SW 1271 (cell line): ENCODE measurements around the gene NIPSNAP2.
"Not testable (repeated sequence)": the region's sequence is repeated elsewhere in the genome, so short reads cannot be mapped to it uniquely, and the experiment has no call there.

Experiments used
- DNase-seq, 2 experiments: peaks; one replicate each; lab custom pipeline; 2025; lab: John Stamatoyannopoulos, UW

Gene NIPSNAP2

DNA sequence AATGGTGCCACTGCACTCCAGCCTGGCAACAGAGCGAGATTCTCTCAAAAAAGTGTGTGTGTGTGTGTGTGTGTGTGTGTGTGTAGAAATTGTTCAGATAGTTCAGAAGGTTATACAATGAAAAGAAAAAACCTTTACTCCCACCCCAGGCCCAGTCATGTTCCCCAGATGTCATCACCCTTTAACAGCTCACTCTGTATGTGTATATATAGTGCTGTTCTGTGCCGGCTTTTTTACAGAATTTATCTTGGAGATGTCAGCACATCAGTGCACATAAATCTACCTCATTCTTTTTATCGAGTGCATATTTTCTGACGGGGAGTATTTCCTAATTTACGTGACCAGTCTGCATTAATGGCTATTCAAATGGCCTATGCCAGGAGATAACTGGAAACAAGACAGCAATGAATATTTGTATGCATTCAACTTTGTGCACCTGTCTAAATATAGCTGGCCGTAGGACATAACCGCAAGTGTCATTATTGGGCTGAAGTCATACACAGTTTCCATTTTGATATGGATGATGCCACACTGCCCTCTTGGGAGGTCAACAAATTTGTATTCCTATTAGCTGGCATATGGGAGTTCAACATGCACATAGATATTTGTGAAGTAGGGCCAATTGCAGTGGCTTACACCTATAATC lies 11.7 kb downstream of the NIPSNAP2 start:
- DNase-seq, result no peak

DNA sequence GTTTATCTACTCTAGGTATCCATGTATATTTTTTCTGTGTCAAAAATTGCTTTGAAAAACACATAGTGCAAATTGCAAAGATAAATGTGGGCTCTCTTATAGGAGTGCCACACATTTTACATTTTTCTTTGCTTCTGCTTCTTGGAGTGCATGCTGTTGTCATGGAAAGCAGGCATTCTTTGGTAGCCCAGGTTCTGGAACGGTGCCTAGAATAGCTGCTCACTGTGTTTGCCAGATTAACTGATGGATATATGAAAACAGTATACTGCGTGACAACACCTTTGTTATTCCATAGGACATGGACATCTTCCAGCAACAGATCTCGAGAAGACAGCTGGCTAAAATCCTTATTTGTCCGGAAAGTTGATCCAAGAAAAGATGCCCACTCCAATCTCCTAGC lies 13.4 kb downstream of the NIPSNAP2 start:
- no peak for DNase-seq

DNA sequence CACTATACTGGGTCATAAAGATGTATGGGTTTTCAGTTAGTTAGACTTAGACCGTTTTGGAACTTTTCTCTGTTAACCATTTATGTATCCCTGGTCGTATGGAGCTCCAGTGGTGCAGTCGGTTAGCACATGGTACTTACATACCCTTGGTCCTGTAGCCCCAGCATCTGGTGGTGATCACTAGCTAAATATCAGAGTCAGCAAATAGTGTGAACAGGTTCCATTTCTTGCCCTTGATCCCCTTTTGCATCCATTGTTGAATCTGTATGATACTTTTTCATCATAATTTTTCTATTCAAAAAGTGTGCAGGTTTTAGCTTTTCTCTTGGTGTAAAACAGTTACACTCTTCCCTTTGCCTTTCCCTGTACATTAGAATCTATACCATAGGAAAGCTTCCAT lies 15.9 kb downstream of the NIPSNAP2 start:
- DNase-seq, result no peak

DNA sequence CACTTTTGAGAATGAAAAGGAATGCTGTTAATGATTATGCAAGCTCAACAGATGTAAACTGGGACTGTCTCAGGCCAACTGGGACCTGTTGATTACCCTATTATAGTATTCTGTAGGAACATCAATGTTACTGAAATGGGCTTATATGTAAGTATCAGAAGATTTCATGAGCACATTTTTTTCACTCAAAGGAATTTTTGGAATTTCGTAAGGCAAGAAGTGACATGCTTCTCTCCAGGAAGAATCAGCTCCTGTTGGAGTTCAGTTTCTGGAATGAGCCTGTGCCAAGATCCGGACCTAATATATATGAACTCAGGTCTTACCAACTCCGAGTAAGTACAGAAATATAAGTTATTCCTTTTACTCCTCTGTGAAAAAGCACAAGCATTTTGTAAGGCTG lies 19.2 kb downstream of the NIPSNAP2 start:
- DNase-seq, result no peak

DNA sequence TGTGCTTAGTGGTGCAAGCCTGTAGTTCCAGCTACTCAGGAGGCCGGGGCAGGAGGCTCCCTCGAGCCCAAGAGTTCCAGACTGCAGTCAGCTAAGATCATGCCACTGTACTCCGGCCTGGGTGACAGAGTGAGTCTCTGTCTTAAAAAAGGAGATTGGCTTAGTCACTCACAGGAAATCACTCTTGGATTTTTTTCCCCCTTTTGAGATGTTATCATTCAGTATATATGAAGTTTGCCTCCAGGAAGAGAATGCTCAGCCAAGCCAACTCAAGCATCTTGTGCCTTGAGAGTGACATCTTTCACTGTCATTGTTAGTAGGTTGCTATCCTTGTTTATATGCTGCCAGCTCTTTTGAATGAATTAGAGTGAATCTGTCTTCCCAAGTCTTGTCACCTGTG lies 28.0 kb downstream of the NIPSNAP2 start:
- DNase-seq, result no peak

DNA sequence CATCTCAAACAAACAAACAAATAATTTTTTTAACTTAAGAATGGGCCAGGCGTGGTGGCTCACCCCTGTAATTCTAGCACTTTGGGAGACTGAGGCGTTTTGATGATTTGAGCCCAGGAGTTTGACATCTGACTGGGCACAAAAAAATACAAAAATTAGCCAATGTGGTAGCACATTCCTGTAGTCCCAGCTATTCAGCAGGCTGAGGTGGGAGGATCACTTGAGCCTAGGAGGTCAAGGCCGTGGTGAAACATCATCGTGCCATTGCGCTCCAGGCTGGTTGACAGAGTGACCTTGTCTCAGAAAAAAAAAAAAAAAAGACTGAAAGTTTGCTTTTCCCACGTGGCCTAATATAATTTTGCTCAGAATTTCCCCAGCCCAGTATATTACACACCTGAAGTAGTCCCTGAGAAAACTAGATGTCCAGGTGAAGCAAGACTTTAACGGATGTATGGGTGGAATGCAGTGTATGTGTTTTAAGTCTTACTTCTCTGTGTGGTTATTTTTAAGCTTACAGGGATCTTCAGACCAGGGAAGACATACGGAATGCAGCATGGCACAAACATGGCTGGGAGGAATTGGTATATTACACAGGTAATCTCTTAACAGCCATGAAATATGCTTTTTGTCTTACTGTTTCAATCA lies 32.6 kb downstream of the NIPSNAP2 start:
- no peak for DNase-seq

DNA sequence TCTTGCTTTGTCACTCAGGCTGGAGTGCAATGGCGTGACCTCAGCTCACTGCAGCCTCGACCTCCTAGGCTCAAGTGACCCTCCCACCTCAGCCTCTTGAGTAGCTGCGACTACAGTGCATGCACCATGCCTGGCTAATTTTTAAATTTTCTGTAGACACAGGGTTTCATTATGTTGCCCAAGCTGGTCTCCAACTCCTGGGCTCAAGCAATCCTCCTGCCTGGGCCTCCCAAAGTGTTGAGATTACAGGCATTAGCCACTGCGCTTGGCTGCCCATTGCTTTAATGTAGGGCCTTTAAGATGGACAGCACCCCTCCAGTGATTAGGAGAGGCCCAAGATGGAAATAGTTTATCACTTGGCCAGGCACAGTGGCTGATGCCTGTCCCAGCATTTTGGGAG lies 39.4 kb downstream of the NIPSNAP2 start:
- DNase-seq, result no peak

DNA sequence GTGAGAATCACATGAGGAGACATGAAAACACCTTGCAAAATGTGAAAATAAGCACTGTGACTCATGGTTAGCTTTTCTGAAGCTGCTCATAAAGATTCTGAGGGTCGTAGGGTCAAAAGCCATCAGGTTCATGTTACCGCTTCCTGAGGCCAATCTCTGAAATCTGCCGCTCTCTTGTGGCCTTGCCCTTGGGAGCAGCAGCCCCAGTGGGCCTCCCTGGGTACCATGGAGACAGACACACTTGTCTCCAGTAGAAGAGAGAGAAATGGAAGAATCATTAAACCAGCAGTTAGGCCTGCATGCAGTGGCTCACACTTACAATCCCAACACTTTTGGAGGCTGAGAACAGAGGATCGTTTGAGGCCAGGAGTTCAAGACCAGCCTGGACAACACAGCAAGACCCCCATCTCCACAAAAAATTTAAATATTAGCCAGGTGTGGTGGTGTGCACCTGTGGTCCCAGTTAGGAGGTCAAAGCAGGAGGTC lies 42.8 kb downstream of the NIPSNAP2 start:
- no peak for DNase-seq

DNA sequence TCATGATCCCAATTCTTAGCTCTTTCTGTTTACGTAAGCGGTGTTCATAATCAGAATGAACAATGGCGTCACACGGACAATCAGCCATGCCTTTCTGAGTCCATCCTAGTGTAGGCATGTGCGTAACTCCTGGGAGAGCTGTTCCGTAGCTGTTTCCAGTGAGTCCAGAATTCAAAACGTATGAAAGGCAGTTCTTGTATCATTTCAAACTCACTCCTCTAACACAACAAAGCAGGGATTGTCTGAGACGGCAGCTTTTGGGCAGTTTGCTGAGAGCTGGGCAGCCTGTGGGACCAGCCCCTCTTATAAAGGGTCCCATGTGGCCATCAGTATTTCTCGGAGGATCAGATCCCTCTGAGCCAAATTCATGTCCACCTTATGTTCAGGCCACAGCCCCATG lies 43.5 kb downstream of the NIPSNAP2 start:
- no peak for DNase-seq

DNA sequence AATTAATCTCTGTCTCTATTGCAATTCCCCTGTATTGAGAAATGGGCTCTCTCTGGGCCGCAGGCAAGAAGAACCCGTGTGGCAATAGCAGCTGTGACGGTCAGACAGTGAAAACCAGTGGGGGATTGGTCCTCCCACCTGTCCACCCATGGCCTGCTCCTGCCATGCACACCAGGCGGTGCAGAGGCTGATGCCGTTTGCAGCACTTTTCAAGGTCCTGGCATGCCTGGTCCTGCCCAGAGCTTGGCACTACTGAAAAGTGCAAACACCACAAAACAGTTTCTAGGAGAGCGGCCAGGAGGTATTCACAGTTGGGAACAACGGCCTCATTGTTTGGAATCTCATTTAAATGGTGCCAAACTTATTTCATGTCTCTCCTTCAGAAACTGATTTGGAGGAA lies 45.3 kb downstream of the NIPSNAP2 start:
- DNase-seq, result no peak

DNA sequence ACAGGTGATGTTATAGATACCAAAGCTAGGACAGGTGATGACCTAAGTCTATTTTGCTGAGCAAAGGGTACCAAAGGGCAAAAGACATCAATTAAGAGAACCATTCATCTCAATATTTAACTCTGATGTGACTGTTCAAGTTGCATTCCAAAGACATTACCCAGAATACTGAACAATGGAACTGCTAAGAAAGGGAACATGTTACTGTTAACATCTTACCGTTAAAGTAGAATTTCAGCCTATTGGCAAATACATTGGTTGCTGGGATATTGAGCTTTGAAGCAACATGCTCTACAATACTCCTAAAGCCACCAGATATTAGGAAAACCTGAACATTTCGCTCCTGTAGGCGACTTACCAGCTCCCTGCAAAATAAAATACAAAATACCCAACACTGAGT lies 52.6 kb downstream of the NIPSNAP2 start:
- not testable (repeated sequence) for DNase-seq

DNA sequence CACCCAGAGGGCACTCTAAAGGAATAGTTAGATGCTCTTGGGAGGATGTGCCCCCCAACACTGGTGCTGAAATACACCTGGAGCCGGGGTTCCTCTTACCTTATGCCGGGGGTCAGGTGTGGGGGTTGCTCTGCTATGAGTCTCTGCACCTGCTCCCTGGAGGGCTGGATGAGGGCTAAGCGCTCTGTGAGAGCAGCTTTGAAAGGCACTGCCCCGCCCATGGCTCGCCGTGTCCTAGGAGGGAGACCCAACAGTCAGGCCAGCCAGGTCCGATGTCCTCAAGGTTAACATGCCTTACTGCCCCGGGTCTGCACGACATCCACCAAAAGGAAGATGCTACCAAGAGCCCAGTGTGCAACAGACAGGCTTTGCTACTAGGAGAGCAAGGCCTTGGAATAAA lies 55.1 kb downstream of the NIPSNAP2 start:
- no peak for DNase-seq

DNA sequence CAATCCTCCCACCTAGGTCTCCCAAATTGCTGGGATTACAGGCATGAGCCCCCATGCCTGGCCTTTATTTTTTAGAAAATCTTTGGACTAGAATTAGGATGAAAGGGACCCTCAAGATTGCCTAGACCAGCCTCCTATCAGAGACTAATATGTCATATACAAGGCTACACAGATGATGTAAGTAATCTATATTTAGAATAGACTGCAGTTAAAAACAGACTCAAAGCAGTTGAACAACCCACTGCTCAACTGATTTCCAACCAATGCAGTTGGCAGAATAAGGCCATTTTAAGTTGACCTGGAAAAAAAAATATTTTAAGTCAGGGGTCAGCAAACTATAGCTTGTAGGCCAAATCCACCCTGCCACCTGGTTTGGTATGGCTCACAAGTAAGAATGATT lies 59.1 kb downstream of the NIPSNAP2 start:
- DNase-seq, result no peak

DNA sequence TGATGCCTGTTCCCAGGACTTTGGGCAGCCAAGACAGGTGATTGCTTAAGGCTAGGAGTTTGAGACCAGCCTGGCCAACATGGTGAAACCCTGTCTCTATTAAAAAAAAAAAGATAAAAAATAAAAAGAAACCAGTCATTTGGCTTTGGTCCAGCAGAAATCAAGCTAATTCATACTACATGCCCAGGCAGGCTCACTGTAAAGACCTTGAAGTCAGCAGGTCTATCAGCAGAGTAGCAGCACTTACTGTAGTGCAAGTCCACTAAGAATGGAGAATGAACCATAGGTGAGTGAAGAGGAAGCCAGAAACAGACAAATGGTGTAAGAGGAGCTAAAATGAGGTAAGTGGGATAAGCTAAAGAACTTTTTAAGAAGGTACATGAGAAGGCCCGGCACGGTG lies 62.2 kb downstream of the NIPSNAP2 start:
- DNase-seq, result no peak

DNA sequence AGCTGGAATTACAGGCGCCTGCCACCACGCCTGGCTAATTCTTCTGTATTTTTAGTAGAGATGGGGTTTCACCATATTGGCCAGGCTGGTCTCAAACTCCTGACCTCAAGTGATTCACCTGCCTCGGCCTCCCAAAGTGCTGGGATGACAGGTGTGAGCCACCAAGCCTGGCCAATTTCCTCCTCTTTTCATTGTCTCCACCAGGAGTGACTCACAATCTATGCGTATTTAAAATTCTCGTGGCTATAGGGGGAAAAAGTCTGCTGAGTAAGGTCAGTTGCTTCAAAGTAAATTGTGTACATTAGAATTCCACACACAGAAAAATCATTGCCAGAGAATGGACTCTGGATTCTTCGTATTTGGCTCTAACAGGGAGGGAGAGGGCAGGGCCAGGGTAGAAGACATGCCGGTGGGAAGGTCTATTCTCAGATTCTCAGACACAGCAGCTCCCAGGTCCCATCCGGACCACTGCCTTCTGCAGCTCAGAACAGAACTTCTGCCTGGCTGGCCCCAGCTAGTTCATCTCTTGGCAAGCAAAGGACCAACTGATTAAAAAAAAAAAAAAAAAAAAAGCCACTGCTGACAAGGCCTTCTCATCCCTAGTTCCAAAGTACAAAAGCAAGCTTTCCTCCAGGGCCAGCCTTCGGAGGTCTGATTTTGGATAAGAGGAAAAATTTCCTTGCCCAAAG lies 64.7 kb downstream of the NIPSNAP2 start:
- DNase-seq, result no peak

DNA sequence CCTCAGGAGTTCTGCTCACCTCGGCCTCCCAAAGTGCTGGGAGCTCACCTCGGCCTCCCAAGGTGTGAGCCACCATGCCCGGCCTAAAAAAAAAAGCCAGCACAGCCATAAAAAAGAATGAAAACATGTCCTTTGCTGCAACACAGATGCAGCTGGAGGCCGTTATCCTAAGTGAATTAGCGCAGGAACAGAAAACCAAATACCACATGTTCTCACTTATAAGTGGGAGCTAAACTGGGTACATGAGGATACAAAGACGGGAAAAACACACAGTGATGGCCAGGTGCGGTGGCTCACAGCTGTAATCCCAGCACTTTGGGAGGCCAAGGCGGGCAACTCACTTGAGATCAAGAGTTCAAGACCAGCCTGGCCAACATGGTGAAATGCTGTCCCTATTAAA lies 66.0 kb downstream of the NIPSNAP2 start:
- no peak for DNase-seq

DNA sequence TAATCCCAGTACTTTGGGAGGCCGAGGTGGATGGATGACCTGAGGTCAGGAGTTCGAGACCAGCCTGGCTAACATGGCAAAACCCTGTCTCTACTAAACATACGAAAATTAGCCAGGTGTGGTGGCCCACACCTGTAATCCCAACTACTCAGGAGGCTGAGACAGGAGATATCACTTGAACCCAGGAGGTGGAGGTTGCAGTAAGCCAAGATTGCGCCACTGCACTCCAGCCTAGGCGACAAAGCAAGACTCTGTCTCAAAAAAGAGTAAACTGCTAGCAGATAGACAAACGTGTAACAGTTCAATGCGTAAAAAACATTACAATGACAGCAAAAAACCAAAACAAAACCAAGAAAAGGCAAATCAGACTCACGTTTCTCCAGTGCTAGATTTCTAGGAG lies 67.2 kb downstream of the NIPSNAP2 start:
- DNase-seq, result not testable (repeated sequence)

DNA sequence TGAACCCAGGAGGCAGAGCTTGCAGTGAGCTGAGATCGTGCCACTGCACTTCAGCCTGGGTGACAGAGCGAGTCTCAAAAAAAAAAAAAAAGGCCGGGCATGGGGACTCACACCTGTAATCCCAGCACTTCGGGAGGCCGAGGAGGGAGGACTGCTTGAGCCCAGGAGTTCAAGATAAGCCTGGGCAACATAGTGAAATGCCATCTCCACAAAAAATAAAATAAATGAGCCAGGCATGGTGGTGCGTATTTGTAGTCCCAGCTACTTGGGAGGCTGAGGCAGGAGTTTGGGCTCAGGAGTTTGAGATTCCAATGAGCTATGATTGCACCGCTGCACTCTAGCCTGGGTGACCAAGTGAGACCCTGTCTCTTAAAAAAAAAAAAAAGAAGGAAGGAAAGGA lies 68.2 kb downstream of the NIPSNAP2 start:
- DNase-seq, result not testable (repeated sequence)

DNA sequence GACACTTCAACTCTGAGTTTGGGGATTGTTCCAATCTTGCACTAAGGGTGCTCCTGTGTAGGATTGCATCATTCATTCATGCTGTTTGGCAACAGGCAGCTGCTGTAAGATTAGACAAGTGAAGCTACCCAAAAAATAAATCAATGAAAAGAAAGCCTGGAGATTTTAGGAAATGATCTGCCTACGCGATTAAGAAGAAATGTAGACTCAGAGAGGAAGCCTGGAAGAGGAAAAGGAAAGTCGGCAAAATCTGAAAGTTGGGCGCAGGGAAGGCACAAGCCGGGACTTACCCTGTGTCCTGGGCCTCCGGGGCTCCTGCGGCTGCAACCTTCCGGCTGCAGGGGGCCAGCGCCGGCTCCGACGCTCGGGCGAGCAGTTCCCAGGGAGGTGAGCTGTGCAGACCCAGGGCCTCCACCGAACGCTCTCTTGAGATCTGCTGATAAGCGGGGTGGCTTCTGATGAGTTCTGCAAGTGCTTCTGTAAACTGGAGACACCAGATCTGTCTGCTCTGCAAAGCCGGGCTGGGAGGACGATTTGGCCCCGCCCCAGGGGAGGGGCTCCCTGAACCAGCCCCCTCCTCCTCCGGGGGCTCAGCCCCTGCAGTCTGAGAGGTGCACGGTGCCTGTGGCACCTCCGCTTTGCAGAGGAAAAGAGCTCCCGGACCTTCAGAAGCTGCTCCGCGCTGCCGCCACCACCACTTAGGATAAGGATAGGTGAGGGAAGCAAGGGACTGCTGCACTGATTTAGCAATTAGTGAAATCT lies 69.5 kb downstream of the NIPSNAP2 start:
- peak; percentile 23 to 52 for DNase-seq

DNA sequence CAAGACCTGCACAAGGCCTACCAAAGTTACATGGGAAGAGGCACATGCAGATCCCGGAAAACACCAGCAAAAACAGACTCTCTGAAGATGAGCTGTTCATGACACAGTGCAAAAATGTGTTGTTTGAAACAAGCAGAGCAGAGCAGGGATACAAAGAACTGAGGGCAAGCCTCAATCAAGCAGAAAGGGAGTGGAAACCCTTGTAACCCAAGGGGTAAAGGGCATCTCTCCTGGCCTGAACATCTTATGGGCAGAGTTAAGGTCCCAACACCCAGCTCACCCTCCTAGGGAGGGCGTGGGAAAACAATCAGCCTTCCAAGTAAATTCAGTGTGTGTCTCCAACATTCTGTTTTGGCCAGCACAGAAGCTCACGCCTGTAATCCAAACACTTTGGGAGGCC lies 76.3 kb downstream of the NIPSNAP2 start:
- no peak for DNase-seq

DNA sequence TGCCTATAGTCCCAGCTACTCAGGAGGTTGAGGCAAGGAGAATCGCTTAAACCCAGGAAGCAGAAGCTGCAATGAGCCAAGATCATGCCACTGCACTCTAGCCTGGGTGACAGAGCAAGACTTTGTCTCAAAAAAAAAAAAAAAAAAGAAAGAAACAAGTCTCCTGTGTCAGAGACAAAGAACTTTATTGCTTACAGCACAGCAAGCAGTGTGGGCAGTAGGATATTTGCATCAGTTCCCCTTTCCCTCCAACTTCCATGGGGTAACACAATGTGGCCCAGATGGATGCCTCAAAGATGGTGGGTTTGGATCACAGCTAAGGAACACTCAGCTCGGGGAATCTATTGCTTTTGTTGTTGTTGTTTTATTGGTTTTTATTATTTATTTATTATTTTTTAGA lies 81.4 kb downstream of the NIPSNAP2 start:
- DNase-seq, result not testable (repeated sequence)

DNA sequence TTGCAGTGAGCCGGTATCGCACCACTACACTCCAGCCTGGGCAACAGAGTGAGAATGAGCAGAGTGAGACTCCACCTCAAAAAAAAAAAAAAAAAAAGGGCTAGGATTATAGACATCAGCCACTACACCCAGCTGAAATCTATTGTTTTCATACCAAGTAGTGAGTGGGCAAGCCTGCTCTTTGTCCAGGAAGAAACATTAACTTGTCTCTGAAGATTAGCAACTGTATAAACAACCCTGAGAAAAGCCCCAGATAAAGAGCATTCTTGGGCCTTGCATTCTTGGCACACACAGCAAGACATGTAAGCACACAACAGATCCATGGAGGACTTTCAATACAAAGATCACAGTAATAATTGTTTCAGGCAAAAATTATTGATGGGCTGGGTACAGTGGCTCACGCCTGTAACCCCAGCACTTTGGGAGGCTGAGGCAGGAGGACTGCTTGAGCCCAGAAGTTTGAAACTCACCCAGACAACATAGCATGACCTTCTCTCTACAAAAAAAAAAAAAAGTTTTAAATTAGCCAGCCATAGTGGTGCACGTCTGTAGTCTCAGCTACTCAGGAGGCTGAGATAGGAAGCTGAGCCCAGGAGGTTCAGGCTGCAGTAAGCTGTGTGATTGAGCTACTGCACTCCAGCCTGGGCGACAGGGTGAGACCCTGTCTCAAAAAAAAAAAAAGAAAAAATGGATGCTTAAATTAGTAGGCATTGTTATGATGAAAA lies 82.5 kb downstream of the NIPSNAP2 start:
- no peak for DNase-seq
